ENCODE measurements around the gene CABP2.

- TF ChIP-seq CTCF (IDR thresholded peaks at IDR 0.05; ENCODE audit: low read depth, low read length, missing input control): no peak
- TF ChIP-seq REST (IDR thresholded peaks at IDR 0.05): peak; percentile 23
- TF ChIP-seq JUND (IDR thresholded peaks at IDR 0.05): no peak
Measured at GRCh38 chr11:67562963-67563704, 39.9 kb upstream of the CABP2 start.
